ENCODE data around the gene ZNF501. TPM values are rescaled to one million over a fixed set of nuclear protein-coding genes. Genes with fewer than 3 reads are reported as not detected.

The ZNF501 gene
- total RNA-seq, 1 experiment from 2014 or later: 4.9 TPM

- no peak for DNase-seq
- Mint-ChIP-seq H3K9me3 (peaks cover 30 to 53% of the 10 kb centered on the region in 2 experiments), H3K27me3 (ENCODE audit: low read depth) (no peaks in the 10 kb centered on the region), H3K4me3 (peak overlapping the region; percentile 93 to 95), H3K27ac (peak overlapping the region; percentile 98 to 100 (median 99); a peak in 6 of 7 replicates), H3K4me1 (peaks cover 9 to 25% of the 10 kb centered on the region in 2 experiments), H3K36me3 (ENCODE audit: insufficient read depth in 1 of 3, low read depth in 3 of 3) (peaks cover 58 to 64% (median 63%) of the 10 kb centered on the region in 3 experiments)
- Histone ChIP-seq H3K56ac (ENCODE audit: insufficient read length, low read depth, low read length) (no peak overlapping the region), H3K4me2 (ENCODE audit: insufficient read depth, insufficient read length, low read length) (peak overlapping the region; percentile 78), H2BK20ac (ENCODE audit: low read depth, low read length, poor library complexity, severe bottlenecking) (no peak overlapping the region), H2AFZ (ENCODE audit: low read length) (no peak overlapping the region), H4K8ac (replicated peaks; ENCODE audit: insufficient read length, low read depth, low read length) (no peak overlapping the region), H3K79me1 (ENCODE audit: insufficient read depth, low read depth, low read length, poor library complexity, severe bottlenecking) (peaks cover 6% of the 10 kb centered on the region), H3K79me2 (ENCODE audit: insufficient read depth, low read length) (peaks cover 17% of the 10 kb centered on the region; the same call in 1 of the 2 replicates), H3K4ac (ENCODE audit: low read depth, low read length) (no peak overlapping the region), H3K27me3 (ENCODE audit: insufficient read depth, low read length) (no peaks in the 10 kb centered on the region), H2BK120ac (ENCODE audit: low read depth, low read length, poor library complexity, severe bottlenecking) (no peak overlapping the region), H3T11ph (ENCODE audit: low read length) (no peak overlapping the region), H3K23me2 (ENCODE audit: insufficient read length, low read depth, low read length, poor library complexity, severe bottlenecking) (peaks cover 3% of the 10 kb centered on the region), H2BK12ac (ENCODE audit: insufficient read length, low read depth, low read length) (no peak overlapping the region), H2BK15ac (ENCODE audit: low read depth, low read length) (no peak overlapping the region), H3K18ac (ENCODE audit: insufficient read length, low read depth, low read length) (no peak overlapping the region), H3K27ac (ENCODE audit: insufficient read length, low read depth, low read length) (no peak overlapping the region), H3K14ac (ENCODE audit: insufficient read depth, low read length) (no peak overlapping the region), H2AK5ac (ENCODE audit: insufficient read length, low read length) (no peak overlapping the region), H4K20me1 (ENCODE audit: control insufficient read depth, insufficient read depth, insufficient read length) (no peaks in the 10 kb centered on the region), H2BK5ac (ENCODE audit: insufficient read length, low read length) (no peak overlapping the region), H3K9ac (ENCODE audit: extremely low read depth, insufficient read length, low read length) (peak overlapping the region; percentile 92), H4K91ac (ENCODE audit: insufficient read length, low read depth, low read length) (no peak overlapping the region), H3K9me3 (ENCODE audit: control insufficient read depth, low read depth, low read length) (peaks cover 3% of the 10 kb centered on the region), H3K23ac (ENCODE audit: insufficient read length, low read depth, low read length) (no peak overlapping the region), H4K5ac (ENCODE audit: insufficient read length, low read depth, low read length) (no peak overlapping the region), H3K4me1 (ENCODE audit: insufficient read depth, low read length) (no peaks in the 10 kb centered on the region)
- WGBS (ENCODE audit: extremely low coverage, insufficient read length, low lambda C conversion rate): no CpG with 5 or more reads among the region's 5 CpGs
- TF ChIP-seq CTCF (conservative IDR thresholded peaks at IDR 0.05): no peak
These were observed 33.3 kb downstream of the ZNF501 start for GRCh38 chr3:44762690-44763089.

Measured in H9 (cell line).